GM19395 (cell line): ENCODE measurements around the gene CTNNA2.

Experiments
- ATAC-seq: cut with Tn5 transposase; IDR thresholded peaks from one replicate; pipeline ENCODE4 v1.9.1; 2021; ENCODE audit warnings: mild to moderate bottlenecking, moderate library complexity; ENCODE audit not compliant: unreplicated experiment

CTNNA2 gene

DNA sequence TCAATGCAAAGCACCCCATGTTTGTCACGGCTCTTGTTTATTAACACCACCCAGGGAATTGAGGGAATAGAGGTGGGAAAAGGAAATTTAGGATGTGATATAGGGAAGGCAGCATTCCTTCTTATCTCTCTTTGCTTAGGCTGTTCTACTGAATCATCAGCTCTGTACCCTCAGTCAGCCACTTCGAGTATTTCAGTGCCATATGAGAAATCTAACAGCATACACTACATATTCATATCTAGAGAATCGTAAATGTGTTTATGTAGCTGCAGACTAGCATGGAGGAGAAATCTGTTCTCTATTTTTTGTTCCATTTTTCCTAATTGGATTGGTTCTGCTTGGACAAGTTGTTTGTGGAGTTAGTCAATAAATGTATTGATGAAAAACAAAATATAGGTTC lies 187.8 kb downstream of the CTNNA2 start:
- no peak for ATAC-seq

DNA sequence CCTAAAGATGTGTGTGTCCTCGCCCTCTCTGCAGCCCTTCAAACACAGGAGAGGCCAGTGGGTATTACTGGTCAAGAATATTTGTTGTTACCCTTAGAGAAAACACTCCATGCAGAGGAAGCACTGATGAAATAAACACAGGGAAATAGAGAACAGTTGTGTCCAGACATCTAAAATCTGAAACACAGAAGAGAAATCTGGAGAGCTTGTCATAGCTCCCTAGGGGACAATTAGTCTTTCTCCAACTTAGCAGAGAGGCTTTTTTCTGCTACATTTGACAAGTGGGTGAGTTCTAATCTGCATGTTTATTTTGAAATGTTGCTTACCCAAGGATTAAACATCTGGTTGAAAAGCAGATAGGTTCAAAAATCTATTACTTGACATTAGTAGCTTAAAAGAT lies 190.1 kb downstream of the CTNNA2 start:
- ATAC-seq, result no peak

DNA sequence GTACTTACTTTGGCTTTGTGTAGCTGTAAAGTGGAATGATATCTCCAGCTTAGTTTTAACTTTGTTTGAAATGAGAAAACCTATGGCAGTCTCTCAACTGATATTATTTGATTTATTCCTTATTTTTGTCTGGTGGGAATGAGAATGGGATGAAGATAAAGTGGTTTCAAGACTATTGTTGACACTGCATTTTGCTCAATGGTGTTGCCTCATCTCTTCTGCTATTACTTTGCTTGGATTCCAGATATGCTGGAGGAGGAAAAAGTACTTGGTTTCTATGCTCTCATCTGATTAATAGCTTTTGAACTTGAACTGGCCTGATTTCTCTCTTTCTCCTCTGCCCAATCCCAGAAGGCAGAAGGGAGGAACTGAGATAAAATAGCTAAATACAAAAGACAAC lies 198.2 kb downstream of the CTNNA2 start:
- ATAC-seq, result no peak

DNA sequence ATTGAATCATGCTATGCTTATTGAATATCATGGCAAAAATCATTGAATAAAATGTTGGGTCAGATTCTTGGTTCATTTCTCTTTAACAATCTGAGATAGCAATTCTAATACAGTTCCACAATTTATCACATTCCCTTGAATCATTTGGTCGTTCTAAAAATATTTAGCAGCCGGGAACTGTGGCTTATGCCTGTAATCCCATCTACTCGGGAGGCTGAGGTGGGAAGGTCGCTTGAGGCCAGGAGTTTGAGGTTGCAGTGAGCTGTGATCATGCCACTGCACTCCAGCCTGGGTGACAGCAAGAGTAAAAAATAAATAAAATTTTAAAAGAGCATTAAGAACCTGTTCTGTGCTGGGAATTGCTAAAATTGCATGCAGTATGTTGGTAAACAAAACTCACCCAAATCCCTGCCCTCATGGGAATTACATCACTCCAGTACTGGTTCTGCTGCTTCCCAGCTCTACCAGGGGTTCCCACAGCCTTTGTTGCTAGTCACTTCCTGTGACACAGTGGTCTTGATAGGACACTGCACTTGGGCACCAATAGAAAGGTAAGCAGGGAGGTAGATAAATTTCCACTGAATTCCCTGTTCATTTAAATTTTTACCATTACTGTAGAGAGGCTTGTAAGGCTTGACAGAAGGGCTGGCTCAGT lies 200.4 kb downstream of the CTNNA2 start:
- no peak for ATAC-seq

DNA sequence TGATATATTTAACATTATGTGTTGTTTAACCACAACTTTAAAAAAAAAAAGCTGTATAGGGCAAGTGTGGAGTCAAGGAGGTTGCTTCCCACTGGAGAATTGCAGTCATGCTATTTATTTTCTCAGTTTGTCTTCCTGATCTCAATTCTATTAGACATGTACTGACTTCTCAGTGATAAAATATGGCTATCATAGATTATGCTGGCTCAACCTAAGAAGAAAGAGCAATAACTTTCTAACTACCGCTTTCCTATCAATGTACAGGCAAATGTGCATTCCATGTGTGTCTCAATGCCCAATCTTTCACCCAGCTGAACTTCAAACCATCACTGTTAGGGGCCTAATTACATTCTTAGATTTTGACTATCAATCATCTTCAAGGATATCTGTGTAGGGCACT lies 201.4 kb downstream of the CTNNA2 start:
- ATAC-seq, result no peak

DNA sequence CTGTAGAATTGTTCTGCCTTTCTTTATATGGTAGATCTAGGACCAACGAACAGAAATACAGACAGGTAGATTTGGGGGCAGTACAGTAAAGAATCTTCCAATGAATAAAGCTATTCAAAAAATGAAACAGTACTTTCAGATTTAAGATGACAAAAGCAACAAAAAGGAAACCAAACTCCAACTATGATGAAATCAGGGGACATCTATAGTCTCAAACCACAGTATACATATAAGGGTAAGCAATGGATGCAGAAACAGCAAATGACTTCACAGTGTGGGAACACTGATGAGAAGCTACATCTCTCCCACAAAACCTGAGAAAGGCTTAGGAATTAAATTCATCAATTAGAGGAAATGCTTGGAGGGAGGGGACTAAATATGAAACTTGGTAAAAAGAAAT lies 202.5 kb downstream of the CTNNA2 start:
- no peak for ATAC-seq

DNA sequence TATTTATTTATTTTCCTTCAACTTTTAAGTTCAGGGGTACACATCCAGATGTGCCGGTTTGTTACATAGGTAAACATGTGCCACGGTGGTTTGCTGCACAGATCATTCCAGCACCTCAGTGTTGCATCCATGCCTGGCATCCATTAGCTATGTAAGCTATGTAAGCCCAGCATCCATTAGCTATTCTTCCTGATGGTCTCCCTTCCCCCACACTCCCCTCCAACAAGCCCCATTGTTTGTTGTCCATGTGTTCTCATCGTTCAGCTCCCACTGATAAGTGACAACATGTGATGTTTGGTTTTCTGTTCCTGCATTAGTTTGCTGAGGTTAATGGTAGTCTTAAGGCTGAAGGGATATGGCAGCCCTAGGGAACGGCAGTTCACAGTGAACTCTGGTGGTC lies 203.4 kb downstream of the CTNNA2 start:
- ATAC-seq, result no peak

DNA sequence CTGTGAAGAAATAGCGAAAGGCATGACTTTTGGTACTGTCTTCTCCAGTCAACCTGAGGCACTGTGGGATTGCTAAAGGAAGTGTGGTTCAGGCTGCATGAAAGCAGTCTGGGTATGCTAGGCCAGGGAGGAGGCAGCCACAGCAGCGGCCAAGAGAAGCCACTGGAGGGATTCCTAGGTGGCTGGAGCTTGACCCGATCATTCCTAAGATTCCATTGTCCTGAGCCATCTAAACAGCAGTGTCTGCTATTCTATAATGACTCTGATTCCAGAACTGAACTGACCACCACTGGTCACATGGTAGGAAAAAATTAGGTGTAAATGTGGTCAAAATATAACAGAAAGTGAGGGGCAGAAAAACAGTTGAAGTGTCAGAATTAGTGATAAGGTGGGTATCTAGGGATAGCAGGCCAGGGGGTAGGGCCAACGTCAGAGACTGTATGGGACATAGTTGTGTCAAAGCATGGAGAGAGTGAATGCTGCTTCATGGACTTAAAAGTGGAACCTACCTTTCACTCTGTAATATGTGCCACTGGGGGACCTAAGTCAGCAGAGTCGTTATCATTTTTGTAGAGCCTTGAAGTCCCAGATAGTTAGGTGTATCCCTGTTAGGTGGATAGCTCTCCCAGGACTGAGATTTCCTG lies 204.6 kb downstream of the CTNNA2 start:
- ATAC-seq, result no peak

DNA sequence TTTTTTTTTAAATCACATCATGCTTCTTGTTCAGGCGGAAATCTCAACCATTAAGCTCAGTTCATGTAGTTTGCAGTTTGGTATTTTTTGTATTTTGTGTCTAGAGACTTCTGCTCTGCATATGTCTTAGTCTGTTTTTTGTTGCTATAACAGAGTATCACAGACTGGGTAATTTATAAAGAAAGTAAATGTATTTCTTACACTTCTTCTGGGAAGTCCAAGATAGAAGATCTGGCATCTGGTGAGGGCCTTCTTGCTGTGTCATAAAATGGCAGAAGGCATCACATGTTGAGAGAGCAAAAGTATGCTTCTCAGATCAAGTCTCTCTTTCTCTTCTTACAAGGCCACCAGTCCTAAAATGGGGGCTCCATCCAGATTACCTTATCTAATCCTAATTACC lies 208.2 kb downstream of the CTNNA2 start:
- ATAC-seq, result no peak

DNA sequence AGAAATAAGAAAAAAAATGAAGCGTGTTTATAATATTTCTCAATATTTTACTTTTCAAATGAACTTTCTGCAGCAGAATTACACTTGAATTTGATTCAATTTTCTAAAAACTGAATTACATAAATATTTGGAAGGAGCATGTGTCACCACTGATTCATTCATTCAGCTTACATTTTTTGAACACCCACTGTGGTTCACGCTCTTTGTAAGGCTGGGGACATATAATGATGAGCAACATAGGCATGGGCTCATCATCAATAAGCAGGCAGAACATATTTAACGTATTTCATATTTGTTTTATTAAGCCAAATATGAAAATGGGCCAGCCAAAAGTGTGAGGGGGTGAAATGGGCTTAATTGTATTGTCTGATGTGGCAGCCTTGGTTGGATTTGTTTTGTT lies 209.1 kb downstream of the CTNNA2 start:
- no peak for ATAC-seq

DNA sequence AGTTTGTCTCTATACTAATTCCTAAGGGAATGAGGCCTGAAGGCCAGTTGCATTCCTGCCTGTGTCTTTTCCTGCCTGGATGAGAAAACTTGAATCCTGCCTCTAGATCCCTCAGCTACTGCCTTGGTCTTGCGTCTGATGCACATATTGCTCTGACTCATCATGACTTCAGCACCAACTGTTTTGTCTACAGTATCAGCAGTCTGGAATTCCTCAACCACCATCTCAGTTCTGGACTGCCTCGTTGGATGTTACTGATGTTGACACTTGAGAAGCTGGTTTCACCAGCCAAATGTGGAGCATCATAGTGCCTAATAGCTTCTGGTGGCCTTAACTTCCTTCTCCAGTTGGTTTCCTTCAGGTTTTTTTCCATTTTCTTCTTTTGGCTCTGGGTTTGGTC lies 211.0 kb downstream of the CTNNA2 start:
- no peak for ATAC-seq

DNA sequence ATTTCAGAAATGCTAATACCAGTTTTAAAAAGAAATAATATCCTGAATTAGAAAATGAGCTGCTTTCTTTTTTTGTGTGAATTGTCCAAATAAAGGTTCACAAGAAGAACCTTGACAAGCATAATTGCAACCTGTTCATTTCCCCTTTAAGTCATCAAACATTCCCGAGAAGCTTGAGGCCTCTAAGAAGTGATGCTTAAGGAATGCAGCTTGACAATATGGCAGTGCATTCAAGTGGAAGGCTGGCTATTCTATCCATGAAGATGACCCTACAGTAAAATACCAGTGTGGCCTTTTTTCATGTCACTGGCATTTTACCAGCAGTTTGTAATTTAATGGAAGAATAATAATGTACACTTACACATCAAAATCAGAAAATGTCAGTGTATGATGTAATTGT lies 216.7 kb downstream of the CTNNA2 start:
- ATAC-seq, result no peak

DNA sequence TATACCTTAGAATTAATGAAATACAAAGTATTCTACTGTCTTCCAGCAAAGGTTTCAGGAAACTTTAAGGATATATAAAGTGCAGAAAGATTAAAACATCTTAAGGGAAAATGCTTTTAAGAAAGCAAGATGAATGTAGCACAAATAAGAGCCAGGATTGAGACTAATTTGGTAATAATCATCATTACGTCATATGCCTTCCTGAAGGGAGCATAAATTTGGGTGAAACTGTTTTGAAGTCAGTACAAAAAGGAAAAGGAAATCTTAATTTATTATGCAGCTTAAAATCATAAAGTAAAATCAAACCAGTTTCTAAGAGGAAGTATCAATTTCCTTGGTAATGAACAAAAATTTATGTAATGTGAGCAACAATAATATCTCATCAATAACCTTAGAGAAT lies 221.7 kb downstream of the CTNNA2 start:
- ATAC-seq, result no peak

DNA sequence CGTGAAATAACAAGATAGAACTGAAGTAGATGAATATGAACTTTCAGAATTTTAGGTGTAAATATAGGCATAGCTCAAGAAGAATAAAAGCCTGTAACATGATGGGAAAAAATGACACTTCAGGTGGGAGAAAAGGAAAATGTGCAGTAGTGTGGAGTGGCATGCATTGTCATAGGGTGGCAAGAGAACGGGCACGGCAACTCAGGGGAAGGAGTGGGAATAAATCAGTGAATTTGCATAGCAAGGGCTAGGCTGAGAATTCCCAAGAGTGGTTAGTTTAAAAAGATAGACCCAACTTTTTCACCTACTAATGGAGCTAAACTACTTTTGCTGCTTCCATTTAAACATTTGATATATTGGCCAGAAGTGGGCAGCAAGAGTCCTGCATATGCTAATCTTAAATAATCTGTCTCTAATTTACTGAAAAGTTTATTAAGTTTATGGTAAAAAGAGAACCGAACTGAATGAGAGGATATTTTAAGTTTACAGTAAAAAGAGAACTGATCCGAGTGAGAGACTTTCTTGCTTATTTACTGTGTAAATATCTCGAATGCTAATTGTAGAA lies 228.1 kb downstream of the CTNNA2 start:
- no peak for ATAC-seq

DNA sequence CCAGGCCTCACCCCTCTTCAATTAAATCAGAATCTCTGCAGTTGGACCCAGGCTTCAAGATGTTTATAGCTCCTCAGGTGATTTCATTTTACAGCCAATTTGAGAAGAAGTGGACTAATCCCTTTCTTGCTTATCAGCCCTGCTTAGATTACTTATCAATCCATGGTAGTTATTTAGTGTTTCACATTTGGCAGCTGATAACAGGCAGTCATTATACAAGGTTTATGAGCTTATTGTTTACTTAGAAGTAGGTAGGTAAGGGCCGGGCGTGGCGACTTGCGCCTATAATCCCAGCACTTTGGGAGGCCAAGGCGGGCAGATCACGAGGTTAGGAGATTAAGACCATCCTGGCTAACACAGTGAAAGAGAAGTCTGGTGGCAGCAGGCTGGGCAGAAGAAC lies 237.5 kb downstream of the CTNNA2 start:
- no peak for ATAC-seq

DNA sequence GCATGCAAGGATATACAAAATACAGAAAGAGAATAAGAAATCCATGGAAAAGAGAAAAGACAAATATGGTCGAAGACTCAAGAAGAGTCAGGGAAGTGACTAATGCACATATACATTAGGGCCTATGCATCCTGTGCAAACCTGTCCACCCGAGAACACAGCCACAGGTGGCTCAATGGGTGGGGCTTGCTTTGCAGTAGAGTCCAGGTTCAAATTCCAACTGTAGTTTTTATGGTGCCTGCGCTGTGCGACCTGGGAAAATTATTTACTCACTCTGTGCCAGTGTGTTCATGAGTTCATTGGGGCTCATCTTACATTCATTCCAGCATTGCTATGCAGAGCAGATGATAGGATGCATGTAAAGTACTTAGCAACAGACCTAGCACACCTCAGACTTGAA lies 244.7 kb downstream of the CTNNA2 start:
- no peak for ATAC-seq

DNA sequence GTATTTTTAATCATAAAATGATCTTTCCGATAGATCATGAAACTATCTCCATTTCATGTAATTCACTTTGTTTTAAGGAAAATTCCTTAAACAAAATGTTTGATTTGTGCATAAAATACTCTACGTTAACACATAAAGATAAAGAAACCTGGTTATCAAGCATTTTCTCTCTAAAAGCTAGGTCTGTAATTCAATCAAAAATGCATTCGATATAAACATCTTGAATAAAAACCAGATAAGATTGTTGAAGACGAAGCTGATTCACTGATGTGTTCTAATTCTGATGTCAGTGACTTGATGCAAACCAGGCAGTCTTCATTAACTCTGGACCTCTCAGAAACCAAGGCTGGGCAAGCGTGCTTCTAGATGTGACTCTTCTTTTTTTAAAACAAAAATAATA lies 245.2 kb downstream of the CTNNA2 start:
- ATAC-seq, result no peak

DNA sequence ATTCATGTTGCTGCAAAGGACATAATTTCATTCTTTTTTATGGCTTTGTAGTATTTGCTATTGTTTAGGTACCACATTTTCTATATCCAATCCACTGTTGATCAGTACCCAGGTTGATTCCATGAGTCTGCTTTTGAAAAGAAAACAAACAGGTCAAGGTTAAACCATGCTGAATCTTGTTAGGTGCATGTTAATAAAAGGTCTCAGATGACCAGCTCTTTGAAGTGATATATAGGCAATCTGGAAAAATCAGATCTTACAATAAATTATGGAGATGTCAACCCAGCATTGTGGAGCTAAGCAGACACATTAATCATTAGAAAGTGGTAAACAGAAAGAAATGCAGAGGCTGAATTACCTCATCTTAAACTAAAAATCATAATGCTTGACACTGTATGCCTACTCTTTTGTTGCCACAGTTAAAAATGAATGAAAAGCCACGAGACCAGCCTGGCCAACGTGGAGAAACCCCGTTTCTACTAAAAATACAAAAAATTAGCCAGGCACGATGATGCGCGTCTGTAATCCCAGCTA lies 246.0 kb downstream of the CTNNA2 start:
- ATAC-seq, result no peak

DNA sequence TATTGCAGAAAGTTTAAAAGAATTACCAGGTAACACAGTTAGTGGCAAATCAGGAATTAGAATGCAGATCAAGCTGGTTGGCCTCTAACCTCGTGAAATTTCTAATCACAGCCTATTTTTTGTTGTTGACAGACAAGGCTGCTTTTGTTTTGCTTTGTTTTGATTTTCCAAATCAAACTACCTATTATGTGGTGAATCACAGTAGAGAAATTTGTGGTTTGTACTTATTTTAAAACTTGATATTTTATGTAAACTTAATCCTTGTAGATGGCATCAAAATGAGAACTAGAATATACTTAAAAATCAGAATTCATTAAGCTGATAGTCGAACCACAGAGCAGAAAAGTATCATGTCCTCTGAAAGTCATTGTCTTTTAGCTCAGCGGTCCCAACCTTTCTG lies 258.1 kb downstream of the CTNNA2 start:
- no peak for ATAC-seq

DNA sequence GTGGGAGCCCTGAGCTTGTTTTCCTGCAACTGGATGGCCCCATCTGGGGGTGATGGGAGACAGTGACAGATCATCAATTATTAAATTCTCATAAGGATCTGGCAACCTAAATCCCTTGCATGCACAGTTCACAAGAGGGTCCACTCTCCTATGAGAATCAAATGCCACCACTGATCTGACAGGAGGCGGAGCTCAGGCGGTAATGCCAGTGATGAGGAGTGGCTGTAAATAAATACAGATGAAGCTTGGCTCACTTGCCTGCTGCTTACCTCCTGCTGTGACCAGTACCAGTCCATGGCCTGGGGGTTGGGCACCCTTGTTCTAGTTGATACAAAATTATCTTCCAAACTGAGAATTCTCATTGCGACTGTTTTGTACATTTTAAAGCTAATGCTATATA lies 258.6 kb downstream of the CTNNA2 start:
- ATAC-seq, result no peak

DNA sequence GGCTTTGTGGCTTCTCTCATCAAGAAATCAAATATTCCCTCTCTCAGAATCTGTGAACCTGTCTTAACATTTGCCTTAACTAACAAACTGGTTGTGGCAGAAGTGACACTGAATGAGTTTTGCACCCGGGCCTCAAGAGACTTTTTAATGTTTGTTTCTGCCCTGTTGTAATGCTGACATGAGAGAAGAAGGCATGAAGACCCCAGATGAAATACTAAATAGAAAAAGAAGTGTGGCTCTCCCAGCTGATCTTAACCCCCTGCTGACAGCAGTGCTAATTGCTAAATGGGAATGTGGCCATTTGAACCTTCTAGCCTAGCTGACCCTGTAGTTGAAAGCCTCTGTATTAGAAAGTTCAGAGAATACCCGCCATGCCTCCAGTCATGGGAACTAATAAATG lies 261.2 kb downstream of the CTNNA2 start:
- ATAC-seq, result no peak

DNA sequence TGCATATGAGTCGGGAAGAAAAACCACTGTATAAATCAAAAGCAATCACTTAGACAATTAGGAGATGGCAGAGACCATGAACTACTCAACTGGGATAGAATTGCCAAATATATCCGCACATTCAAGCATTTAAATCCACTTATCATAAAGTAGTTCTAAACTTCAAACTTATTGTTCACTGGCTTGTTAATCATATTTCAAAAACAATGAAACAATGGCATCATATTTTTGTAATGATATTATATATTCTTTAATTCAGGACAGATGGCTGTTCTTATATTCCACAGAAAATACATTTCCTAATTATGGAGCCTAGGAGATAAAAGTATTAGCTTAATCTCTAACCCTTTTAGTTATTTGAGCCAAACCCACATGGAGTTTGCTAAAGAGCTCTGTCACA lies 263.6 kb downstream of the CTNNA2 start:
- ATAC-seq, result no peak

DNA sequence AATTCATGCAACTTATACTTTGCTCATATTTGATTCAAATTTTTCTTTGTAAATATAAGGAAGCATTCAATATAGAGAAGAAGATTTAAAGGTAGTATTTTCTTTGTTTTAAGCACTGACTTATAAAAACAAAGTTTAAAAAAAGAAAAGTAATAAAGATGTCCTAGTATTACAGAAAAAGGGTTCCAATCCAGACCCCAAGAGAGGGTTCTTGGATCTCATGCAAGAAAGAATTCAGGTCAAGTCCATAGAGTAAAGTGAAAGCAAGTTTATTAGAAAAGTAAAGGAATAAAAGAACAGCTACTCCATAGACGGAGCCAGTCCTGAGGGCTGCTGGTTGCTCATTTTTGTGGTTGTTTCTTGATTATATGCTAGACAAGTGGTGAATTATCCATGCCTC lies 267.9 kb downstream of the CTNNA2 start:
- no peak for ATAC-seq
